ENCODE measurements around the gene PRUNE2.

DNA sequence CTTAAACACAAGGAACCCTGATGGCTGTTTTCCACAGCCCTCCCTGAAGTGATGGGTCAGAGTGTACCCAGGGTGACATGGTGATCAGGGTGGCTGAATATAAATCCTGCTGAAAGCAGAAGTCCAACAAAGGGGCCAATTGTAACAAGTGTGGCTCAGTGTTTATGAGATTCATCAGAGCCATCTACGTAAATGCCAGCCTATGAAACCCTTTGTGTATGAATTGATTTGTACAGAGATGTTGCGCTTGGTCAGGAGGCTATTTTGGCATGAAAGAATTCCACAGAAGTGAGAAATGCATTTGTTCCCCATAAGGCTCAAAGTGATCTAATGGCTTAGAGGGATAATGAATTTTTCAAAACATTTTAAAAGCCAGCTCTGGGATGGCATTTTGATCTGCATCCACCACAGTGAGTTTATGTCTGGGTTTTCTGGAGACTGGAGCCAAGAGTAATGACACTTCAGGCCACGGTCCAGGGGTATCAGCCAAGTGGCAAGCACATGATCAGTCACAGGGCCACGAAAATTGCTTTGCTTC, 12.4 kb downstream of the PRUNE2 start:
- TF ChIP-seq, protein P1, sequence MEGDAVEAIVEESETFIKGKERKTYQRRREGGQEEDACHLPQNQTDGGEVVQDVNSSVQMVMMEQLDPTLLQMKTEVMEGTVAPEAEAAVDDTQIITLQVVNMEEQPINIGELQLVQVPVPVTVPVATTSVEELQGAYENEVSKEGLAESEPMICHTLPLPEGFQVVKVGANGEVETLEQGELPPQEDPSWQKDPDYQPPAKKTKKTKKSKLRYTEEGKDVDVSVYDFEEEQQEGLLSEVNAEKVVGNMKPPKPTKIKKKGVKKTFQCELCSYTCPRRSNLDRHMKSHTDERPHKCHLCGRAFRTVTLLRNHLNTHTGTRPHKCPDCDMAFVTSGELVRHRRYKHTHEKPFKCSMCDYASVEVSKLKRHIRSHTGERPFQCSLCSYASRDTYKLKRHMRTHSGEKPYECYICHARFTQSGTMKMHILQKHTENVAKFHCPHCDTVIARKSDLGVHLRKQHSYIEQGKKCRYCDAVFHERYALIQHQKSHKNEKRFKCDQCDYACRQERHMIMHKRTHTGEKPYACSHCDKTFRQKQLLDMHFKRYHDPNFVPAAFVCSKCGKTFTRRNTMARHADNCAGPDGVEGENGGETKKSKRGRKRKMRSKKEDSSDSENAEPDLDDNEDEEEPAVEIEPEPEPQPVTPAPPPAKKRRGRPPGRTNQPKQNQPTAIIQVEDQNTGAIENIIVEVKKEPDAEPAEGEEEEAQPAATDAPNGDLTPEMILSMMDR (IDR thresholded peaks at IDR 0.05; ENCODE audit: insufficient read depth, low read length): no peak
- TF ChIP-seq GABPA (IDR thresholded peaks at IDR 0.05; ENCODE audit: low read depth): no peak
- TF ChIP-seq, protein P2, sequence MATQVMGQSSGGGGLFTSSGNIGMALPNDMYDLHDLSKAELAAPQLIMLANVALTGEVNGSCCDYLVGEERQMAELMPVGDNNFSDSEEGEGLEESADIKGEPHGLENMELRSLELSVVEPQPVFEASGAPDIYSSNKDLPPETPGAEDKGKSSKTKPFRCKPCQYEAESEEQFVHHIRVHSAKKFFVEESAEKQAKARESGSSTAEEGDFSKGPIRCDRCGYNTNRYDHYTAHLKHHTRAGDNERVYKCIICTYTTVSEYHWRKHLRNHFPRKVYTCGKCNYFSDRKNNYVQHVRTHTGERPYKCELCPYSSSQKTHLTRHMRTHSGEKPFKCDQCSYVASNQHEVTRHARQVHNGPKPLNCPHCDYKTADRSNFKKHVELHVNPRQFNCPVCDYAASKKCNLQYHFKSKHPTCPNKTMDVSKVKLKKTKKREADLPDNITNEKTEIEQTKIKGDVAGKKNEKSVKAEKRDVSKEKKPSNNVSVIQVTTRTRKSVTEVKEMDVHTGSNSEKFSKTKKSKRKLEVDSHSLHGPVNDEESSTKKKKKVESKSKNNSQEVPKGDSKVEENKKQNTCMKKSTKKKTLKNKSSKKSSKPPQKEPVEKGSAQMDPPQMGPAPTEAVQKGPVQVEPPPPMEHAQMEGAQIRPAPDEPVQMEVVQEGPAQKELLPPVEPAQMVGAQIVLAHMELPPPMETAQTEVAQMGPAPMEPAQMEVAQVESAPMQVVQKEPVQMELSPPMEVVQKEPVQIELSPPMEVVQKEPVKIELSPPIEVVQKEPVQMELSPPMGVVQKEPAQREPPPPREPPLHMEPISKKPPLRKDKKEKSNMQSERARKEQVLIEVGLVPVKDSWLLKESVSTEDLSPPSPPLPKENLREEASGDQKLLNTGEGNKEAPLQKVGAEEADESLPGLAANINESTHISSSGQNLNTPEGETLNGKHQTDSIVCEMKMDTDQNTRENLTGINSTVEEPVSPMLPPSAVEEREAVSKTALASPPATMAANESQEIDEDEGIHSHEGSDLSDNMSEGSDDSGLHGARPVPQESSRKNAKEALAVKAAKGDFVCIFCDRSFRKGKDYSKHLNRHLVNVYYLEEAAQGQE (IDR thresholded peaks at IDR 0.05; ENCODE audit: insufficient replicate concordance, low read depth): no peak

Measured in HL-60 (cell line).